Measurements from ENCODE around the gene OSBPL2.

The OSBPL2 gene

GRCh38 chr20:62315773-62316172 is 77.5 kb downstream of the OSBPL2 start:
- DNase-seq: no peak

- no peak for DNase-seq
Measured at GRCh38 chr20:62316331-62317166, 78.2 kb downstream of the OSBPL2 start.

- no peak for DNase-seq
Measured at GRCh38 chr20:62317167-62317655, 78.9 kb downstream of the OSBPL2 start.

GRCh38 chr20:62318400-62319345 is 80.4 kb downstream of the OSBPL2 start:
- DNase-seq: no peak

- no peak for DNase-seq
Measured at GRCh38 chr20:62319346-62319909, 81.1 kb downstream of the OSBPL2 start.

- DNase-seq: no peak
Measured at GRCh38 chr20:62320581-62321354, 82.4 kb downstream of the OSBPL2 start.

GRCh38 chr20:62321521-62321948 is 83.2 kb downstream of the OSBPL2 start:
- DNase-seq: no peak

- DNase-seq: no peak
Measured at GRCh38 chr20:62321975-62322374, 83.7 kb downstream of the OSBPL2 start.

- no peak for DNase-seq
Measured at GRCh38 chr20:62322492-62323041, 84.2 kb downstream of the OSBPL2 start.

GRCh38 chr20:62323146-62323979 is 85.0 kb downstream of the OSBPL2 start:
- no peak for DNase-seq

GRCh38 chr20:62323980-62324906 is 85.9 kb downstream of the OSBPL2 start:
- DNase-seq: no peak

GRCh38 chr20:62325172-62325905 is 87.0 kb downstream of the OSBPL2 start:
- no peak for DNase-seq

- DNase-seq: no peak
Measured at GRCh38 chr20:62326559-62326958, 88.2 kb downstream of the OSBPL2 start.

GRCh38 chr20:62326959-62327725 is 88.8 kb downstream of the OSBPL2 start:
- no peak for DNase-seq

- no peak for DNase-seq
Measured at GRCh38 chr20:62327726-62328495, 89.6 kb downstream of the OSBPL2 start.

GRCh38 chr20:62328684-62329388 is 90.5 kb downstream of the OSBPL2 start:
- DNase-seq: no peak
